DOHH2 (cell line): ENCODE measurements around the gene MFAP4.

Source experiments
- EZH2phosphoT487 ChIP-seq: fragments of 200-600 bp; sonication (generic); IDR thresholded peaks from 2 replicates; pipeline ENCODE4 v1.6.1; 2017; ENCODE audit warnings: borderline replicate concordance, mild to moderate bottlenecking, antibody characterized with exemption, low read length, moderate library complexity, mixed read lengths
- TF ChIP-seq, protein P1 (sequence below): fragments of 200-600 bp; sonication (generic); IDR thresholded peaks from one replicate; pipeline ENCODE4 v1.5.1; 2014; ENCODE audit warnings: antibody characterized with exemption, mild to moderate bottlenecking, low read depth, low read length; ENCODE audit not compliant: poor library complexity, severe bottlenecking

DNA sequence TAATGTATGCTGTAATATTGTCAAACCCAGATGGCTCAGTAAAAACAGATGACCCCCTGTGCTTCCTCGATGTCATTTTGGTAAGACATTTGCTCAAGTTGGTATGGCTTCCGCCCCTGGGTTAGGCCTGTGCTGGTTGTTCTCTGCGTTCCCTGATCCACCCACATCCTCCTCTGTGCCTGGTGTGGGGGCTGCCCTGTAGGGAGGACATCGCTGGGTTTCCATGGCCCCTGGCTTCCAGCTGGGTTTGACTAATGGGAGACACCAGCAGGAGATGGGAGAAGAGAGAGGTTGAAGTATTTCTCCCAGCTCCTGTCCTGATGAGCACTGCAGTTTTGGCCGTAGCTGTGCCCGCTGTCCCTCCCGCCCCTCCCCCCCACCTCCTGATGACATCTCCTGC is 4.4 kb upstream of the MFAP4 start:
- TF ChIP-seq, protein P1, sequence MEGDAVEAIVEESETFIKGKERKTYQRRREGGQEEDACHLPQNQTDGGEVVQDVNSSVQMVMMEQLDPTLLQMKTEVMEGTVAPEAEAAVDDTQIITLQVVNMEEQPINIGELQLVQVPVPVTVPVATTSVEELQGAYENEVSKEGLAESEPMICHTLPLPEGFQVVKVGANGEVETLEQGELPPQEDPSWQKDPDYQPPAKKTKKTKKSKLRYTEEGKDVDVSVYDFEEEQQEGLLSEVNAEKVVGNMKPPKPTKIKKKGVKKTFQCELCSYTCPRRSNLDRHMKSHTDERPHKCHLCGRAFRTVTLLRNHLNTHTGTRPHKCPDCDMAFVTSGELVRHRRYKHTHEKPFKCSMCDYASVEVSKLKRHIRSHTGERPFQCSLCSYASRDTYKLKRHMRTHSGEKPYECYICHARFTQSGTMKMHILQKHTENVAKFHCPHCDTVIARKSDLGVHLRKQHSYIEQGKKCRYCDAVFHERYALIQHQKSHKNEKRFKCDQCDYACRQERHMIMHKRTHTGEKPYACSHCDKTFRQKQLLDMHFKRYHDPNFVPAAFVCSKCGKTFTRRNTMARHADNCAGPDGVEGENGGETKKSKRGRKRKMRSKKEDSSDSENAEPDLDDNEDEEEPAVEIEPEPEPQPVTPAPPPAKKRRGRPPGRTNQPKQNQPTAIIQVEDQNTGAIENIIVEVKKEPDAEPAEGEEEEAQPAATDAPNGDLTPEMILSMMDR = no peak
- TF ChIP-seq EZH2phosphoT487 = no peak
